ENCODE results near the gene PIK3CA. TPM values are rescaled to one million over a fixed set of nuclear protein-coding genes. Genes with fewer than 3 reads are reported as not detected.

Gene PIK3CA
- total RNA-seq, 1 experiment from 2014 or later = 22.7 TPM

DNA sequence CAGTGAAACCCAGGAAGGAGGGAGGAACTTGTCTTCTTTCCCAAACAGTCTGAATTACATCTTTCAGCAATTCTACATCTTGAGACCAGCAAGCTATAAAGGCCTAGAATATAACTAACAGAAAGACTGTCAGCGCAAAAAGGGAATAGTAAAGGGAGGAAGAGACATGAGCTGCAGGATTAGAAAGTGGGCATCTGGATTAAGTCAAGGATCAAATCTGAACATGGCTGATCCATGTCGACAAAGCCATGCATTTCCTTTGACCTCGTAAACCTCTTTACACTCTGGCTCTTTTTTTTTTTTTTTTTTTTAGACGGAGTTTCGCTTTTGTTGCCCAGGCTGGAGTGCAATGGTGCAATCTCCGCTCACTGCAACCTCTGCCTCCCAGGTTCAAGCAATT is 138.2 kb downstream of the PIK3CA start:
- Histone ChIP-seq H3K27me3 (ENCODE audit: low read length) (no peaks in the 10 kb centered on the region), H3K9ac (ENCODE audit: low read length) (no peak overlapping the region), H3K9me3 (ENCODE audit: low read length) (no peaks in the 10 kb centered on the region), H4K20me1 (ENCODE audit: insufficient read depth, low read depth, low read length) (no peaks in the 10 kb centered on the region), H3K4me1 (ENCODE audit: low read length) (no peaks in the 10 kb centered on the region), H3K9me2 (replicated peaks; ENCODE audit: insufficient read depth, low read length) (no peaks in the 10 kb centered on the region), H3K4me3 (ENCODE audit: low read length) (no peak overlapping the region), H3K27ac (ENCODE audit: low read length) (no peak overlapping the region), H2AFZ (ENCODE audit: low read length) (no peak overlapping the region), H3K4me2 (ENCODE audit: low read depth, low read length, poor library complexity, severe bottlenecking) (no peak overlapping the region), H3K36me3 (ENCODE audit: insufficient read depth, low read length) (no peaks in the 10 kb centered on the region), H3K79me2 (ENCODE audit: low read length) (no peaks in the 10 kb centered on the region)
- no peak for DNase-seq

DNA sequence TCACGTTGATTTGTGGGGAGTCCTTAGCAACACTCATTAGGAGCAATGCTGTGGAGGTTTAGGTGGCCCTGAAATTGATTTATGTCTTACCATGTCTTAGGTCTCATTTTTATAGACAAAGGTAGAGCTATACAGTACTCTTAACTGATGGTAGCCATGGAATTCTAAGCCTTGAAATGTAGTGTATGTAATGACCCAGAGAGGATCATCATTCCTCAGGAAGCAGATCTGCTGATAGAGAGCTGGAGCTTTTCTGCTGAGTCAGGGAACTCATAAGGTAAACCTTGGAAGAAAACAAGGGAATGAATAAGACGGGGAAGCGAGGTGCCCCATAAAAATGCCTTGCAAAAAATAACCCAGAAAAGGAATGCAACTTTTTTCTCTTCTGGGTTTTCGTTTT is 140.7 kb downstream of the PIK3CA start:
- H3K4me2 ChIP-seq (ENCODE audit: low read depth, low read length, poor library complexity, severe bottlenecking) = no peak overlapping the region
- H3K9me3 ChIP-seq (ENCODE audit: low read length) = no peaks in the 10 kb centered on the region
- no peaks in the 10 kb centered on the region for H4K20me1 ChIP-seq (ENCODE audit: insufficient read depth, low read depth, low read length)
- H3K4me3 ChIP-seq (ENCODE audit: low read length) = no peak overlapping the region
- H3K27ac ChIP-seq (ENCODE audit: low read length) = no peak overlapping the region
- no peaks in the 10 kb centered on the region for H3K79me2 ChIP-seq (ENCODE audit: low read length)
- no peaks in the 10 kb centered on the region for H3K9me2 ChIP-seq (replicated peaks; ENCODE audit: insufficient read depth, low read length)
- DNase-seq = no peak
- no peaks in the 10 kb centered on the region for H3K27me3 ChIP-seq (ENCODE audit: low read length)
- H3K4me1 ChIP-seq (ENCODE audit: low read length) = no peaks in the 10 kb centered on the region
- no peak overlapping the region for H3K9ac ChIP-seq (ENCODE audit: low read length)
- H2AFZ ChIP-seq (ENCODE audit: low read length) = no peak overlapping the region
- no peaks in the 10 kb centered on the region for H3K36me3 ChIP-seq (ENCODE audit: insufficient read depth, low read length)

- Histone ChIP-seq H2AFZ (ENCODE audit: low read length) (no peak overlapping the region), H3K4me3 (ENCODE audit: low read length) (no peak overlapping the region), H3K27ac (ENCODE audit: low read length) (no peak overlapping the region), H3K27me3 (ENCODE audit: low read length) (no peaks in the 10 kb centered on the region), H3K9ac (ENCODE audit: low read length) (no peak overlapping the region), H3K36me3 (ENCODE audit: insufficient read depth, low read length) (no peaks in the 10 kb centered on the region), H3K79me2 (ENCODE audit: low read length) (no peaks in the 10 kb centered on the region), H3K9me3 (ENCODE audit: low read length) (no peaks in the 10 kb centered on the region), H3K4me2 (ENCODE audit: low read depth, low read length, poor library complexity, severe bottlenecking) (no peak overlapping the region), H3K9me2 (replicated peaks; ENCODE audit: insufficient read depth, low read length) (no peaks in the 10 kb centered on the region), H3K4me1 (ENCODE audit: low read length) (no peaks in the 10 kb centered on the region), H4K20me1 (ENCODE audit: insufficient read depth, low read depth, low read length) (no peaks in the 10 kb centered on the region)
- no peak for DNase-seq
These were observed 141.1 kb downstream of the PIK3CA start for GRCh38 chr3:179289295-179289694.

Small RNA genes within 50 kb of the gene (small RNA-seq; reads per million reads assigned to genes)
- not detected for gene RF00402

Other genes with a start within 250 kb of the PIK3CA start
- gene ZMAT3, start 76.5 kb upstream of the PIK3CA start, total RNA-seq (2014; rRNA removed; shearing (Covaris generic); ENCODE audit: low replicate concordance) = 4.1 and 11.9 TPM in 2 replicates
- gene KCNMB3, start 102.8 kb downstream of the PIK3CA start, total RNA-seq (2014; rRNA removed; shearing (Covaris generic); ENCODE audit: low replicate concordance) = 17.1 and 28.3 TPM in 2 replicates
- gene ZNF639, start 174.7 kb downstream of the PIK3CA start, total RNA-seq (2014; rRNA removed; shearing (Covaris generic); ENCODE audit: low replicate concordance) = 54.9 and 70.8 TPM in 2 replicates
- gene MFN1, start 199.4 kb downstream of the PIK3CA start, total RNA-seq (2014; rRNA removed; shearing (Covaris generic); ENCODE audit: low replicate concordance) = 26.1 and 58.9 TPM in 2 replicates

All from Karpas-422 (cell line).